GM20000 (cell line): ENCODE data around the gene ADA.
"Not testable (repeated sequence)": the region's sequence is repeated elsewhere in the genome, so short reads cannot be mapped to it uniquely, and the experiment has no call there.

ENCODE experiments used
- DNase-seq: peaks from one replicate; pipeline ENCODE4 v3.0.0; 2012; ENCODE audit warnings: low spot score
- TF ChIP-seq, protein P1 (sequence below): IDR thresholded peaks from 2 replicates; pipeline ENCODE4 v1.5.1; 2012; ENCODE audit warnings: mild to moderate bottlenecking, control low read depth; ENCODE audit errors: extremely low read depth, missing control alignments

ADA gene

DNA sequence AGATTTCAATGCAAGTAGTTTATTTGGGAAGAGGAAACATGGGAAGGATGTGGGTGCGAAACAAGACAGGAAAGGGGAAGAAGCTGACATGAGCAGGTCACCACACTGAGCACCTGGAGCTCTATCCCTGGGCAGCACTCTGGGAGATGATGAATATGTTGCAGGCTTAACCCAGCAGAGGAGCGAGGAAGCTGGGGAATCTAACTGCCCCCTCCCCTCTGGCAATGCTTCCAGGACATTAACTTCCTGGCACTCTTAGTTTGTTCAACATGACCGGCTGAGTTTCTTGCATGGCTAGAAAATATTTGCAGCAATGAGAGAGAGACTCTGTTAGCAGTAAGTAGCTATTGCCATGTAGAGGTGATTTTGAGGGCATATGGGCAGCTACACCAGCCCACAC is 4.9 kb upstream of the ADA start:
- DNase-seq: no peak
- TF ChIP-seq, protein P1, sequence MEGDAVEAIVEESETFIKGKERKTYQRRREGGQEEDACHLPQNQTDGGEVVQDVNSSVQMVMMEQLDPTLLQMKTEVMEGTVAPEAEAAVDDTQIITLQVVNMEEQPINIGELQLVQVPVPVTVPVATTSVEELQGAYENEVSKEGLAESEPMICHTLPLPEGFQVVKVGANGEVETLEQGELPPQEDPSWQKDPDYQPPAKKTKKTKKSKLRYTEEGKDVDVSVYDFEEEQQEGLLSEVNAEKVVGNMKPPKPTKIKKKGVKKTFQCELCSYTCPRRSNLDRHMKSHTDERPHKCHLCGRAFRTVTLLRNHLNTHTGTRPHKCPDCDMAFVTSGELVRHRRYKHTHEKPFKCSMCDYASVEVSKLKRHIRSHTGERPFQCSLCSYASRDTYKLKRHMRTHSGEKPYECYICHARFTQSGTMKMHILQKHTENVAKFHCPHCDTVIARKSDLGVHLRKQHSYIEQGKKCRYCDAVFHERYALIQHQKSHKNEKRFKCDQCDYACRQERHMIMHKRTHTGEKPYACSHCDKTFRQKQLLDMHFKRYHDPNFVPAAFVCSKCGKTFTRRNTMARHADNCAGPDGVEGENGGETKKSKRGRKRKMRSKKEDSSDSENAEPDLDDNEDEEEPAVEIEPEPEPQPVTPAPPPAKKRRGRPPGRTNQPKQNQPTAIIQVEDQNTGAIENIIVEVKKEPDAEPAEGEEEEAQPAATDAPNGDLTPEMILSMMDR: no peak

DNA sequence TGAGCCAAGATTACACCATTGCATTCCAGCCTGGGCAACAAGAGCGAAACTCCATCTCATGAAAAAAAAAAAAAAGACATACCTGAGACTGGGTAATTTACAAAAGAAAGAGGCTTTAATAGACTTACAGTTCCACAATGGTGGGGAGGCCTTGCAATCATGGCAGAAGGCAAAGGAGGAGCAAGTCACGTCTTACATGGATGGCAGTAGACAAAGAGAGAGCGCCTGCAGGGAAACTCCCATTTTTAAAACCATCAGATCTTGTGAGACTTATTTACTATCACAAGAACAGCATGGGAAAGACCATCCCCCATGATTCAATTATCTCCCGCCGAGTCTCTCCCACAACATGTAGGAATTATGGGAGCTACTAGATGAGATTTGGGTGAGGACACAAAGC is 2.7 kb upstream of the ADA start:
- not testable (repeated sequence) for DNase-seq

DNA sequence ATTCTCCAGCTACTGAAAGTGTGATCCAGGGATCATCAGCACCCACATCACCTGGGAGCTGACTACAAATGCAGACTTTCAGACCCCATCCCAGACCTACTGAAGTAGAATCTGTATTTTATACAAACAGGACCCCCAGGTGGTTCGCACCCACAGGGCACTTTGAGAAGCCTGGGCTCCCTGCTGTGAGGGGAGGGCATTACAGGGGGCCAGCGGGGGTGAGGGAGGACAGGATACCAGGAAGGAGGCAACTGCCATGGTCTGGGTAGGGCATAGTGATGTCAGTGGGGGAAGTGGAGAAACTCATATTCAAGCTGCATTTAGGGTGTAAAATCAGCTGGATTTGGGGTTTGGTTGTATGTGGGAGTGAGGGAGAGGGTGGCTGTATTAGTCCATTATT is 2.0 kb upstream of the ADA start:
- DNase-seq: no peak
- TF ChIP-seq, protein P1: no peak

DNA sequence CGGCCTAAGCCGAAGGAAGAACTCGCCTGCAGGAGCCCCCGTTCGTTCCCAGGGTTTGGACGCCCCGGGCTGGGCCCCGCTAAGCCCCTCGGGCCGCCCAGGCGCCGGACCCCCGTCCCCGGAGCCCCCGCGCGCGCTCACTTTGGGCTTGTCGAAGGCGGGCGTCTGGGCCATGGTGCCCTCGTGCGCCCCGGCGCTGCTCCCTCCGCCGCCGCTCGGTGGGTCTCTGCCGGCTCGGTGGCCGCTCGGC is 140 bp downstream of the ADA start:
- TF ChIP-seq, protein P1: no peak
- DNase-seq: no peak

DNA sequence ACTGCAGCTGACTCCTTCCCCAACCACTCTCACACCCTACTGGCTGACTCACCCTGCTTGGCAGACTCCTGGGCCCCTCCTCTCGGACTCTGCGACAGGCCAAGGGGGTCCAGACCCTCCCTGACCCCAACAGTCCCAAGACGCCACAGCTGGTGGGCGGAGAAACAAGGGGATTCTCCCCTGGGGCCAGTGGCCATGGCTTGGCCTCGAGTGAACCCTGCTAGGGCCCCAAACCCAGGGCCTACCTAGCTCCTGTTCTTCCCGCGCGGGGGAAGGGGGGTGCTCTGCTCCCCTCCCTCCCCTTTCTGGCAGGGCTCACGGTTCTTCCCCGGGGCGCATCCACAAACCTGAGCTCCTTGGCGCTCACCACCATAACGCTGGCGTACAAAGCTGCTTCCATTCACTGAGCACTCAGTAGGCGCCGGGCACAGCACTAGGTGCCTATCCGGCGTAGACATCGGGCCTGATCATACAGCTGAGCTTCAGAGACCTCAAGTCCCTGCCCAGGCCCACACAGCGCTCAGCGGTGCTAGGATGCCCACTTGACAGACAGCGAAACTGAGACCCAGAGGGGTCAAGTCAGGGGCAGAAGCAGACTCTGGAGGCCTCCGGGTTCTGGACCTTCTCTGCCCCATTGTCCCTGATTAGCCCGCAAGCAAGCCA is 597 bp downstream of the ADA start:
- TF ChIP-seq, protein P1: no peak
- peak; percentile 36 for DNase-seq

DNA sequence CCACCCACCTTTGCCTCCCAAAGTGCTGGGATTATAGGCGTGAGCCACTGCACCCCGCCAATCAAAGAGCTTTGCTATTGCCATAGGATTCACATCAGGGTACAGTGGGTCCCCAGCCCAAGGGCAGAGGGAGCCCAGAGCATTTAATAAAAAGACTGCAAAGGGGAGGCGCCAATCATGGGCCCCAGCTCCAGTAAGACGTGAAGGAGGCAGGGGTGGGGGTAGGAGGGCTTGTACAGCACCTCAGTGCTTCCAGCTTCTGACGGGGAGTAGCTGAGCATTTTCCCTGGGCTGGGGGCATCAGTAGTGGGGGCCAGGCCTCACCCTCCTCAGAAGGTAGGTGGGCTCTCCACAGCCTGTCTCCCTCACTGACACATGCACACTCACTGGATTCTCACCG is 1.5 kb downstream of the ADA start:
- TF ChIP-seq, protein P1: no peak
- no peak for DNase-seq

DNA sequence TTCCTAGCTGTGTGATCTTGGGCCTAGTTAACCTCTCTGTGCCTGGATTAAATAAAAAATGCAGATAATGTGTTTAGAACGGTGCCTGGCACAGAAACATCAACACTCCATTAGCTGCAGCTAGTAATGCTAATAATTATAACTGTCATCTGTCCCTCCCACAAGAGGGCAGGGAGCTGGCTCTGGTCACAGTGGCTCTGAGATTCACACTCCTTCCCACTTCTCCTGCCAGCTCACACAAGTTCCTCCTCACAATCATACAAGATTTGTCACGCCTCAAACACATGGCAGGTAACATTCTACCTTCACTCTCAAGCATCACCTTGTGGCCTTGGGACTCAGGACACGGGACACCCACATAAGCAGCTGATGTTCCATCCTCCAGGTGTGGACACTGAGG is 2.4 kb downstream of the ADA start:
- no peak for DNase-seq
- TF ChIP-seq, protein P1: no peak

DNA sequence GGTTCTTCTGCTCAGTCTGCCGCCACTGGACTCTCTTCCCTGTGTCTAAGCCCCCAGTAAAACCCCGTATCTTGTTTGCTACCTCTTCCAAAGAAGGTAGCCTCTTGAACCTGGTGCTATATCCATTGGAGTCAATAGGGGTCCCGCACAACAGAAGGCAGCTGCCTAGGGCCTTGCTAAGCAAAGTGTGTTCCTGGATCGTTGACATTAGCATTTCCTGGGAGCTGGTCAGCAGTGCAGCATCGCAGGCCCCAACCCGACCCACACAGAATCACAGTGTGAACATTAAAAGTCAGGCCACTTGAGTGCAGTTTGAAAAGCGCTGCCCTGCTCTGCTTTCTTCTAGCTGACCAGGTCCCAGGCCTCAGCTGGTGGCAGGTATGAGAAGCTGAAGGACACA is 2.9 kb downstream of the ADA start:
- no peak for DNase-seq
- TF ChIP-seq, protein P1: no peak
